GM18498 (cell line): ENCODE measurements around the gene MYMX.
A peak's percentile ranks its signal among the peaks of the same experiment; 100 is the strongest.

Experiments
- ATAC-seq: cut with Tn5 transposase; IDR thresholded peaks from one replicate; pipeline ENCODE4 v1.9.1; 2021; ENCODE audit warnings: mild to moderate bottlenecking, moderate library complexity; ENCODE audit not compliant: unreplicated experiment

The MYMX gene

GRCh38 chr6:44219053-44219814 lies 2.5 kb downstream of the MYMX start:
- peak; percentile 67 for ATAC-seq

- no peak for ATAC-seq
Observed at GRCh38 chr6:44219815-44220784, 3.4 kb downstream of the MYMX start.

- ATAC-seq = no peak
Observed at GRCh38 chr6:44220913-44221290, 4.2 kb downstream of the MYMX start.

GRCh38 chr6:44221291-44221960 lies 4.7 kb downstream of the MYMX start:
- ATAC-seq = peak; percentile 45

- ATAC-seq = no peak
Observed at GRCh38 chr6:44221961-44222335, 5.2 kb downstream of the MYMX start.

DNA sequence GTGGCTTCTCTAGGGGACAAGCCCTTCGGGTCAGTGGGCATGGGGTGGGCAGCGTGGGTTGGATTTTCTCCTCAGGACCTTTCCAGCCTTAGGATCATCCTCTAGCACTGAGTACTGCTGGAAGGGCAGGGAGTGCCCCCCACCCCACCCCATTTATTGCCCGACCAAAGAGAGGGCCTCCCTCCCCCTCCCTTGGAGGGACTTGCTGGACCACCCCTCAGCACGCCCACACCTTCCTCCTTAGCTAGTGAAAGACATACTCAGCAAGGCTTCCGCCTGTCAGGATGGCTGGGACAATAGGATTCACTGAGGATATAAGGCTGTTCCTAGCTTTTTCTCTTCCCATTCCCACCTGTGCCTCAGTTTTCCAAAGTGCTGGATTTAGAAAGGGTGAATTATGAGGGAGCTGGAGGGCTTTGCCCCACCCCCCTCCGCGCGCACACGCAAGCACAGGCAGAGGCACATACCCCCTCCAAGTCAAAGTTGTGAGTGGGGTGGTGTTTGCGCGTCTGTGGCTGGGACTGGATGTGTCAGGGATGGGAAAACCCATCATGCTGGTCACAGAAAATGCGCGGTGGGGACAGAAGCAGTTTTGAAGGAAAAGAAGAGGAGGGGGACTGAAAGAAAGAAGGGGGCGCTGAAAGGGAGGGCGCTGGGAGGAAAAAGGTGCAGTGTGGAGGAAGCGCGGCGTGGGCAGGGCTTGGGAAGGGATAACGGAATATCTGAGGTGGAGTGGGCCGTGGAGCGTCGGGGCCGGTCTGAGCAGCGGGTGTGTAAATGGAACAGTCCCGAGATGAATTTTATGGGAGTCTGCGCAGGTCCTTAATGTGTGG lies 6.0 kb downstream of the MYMX start:
- no peak for ATAC-seq

DNA sequence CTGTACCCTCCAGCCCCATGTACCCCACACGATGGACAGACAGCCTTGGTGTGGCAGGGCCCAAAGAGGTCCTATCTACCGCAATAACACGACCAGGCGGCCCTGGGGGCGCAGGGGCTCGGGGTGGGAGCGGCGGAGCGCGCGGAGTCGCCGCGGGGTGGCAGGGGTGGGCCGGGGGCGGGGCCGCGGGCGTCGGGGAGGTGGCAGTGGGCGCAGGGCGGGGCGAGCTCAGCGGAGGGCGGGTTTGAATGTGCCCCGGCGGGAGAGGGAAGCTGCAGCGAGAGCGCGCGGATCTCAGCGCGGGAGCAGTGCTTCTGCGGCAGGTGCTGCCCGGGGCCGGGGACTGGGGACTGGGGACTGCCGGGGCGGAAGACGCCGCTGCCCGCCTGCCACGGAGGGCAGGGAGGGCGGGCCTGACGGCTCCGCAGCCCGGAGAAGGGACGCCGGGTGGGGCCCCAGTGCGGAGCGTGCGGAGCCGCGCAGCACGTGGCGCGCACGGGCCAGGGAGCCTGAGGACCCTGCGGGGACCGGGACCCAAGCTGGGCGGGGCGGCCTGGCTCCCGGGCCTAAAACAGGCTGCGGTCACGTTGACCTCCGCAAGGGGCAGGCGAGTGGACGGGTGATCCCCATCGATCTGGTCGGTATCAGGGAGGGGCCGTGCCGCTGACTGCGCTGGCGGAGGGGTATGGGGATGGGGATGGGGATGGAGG lies 6.7 kb downstream of the MYMX start, which contains the start of gene SLC29A1:
Gene SLC29A1 (plus strand): TSS at position 277 of the 710 bp plus-strand sequence. CDS start 3,719 bp downstream, outside the sequence.
- ATAC-seq = peak; percentile 53

DNA sequence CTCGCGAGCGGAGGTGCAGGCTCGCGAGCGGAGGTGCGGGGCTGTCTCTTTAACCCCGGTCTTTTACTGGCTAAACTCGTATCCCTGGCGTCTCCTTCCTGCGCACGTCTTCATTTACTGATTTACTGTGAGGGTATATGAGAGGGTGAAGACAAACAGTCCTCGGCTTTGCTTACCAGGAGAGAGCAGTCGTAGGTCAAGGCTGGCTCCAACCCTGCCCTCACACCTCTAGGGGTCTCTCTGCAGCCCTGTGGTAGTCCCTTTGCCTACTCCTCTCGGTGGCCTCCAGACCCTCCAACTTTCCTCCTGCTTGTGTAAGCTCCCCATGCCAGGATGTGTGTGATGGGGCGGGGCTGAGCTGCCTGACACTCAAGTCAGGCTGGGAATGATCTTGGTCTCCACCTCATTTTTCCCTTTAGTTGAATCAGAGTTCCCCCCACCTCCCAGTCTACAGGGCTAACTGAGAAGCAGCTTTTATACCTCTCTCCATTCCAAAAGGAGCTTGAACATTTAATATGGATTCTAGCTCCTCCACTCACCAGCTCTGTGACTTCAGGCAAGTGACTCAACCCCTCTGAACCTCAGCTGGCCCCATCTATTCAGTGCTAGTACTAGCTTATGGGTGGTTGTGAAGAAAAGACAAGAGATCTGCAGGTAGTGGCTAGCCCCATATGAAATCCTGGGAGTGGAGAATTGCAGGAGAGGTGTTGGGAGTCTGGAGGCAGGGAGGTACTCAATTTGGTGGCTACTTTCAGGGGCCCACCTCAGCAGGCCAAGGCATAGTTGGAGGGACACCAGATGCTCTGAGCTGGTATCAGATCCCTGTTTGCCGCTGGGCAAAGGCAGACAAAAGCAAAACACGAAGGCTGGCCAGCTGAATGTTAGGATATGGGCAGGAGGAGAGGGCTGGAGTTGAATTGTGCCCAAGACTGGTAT lies 7.6 kb downstream of the MYMX start:
- ATAC-seq = no peak

GRCh38 chr6:44224965-44225305 lies 8.2 kb downstream of the MYMX start:
- no peak for ATAC-seq

- ATAC-seq = no peak
Observed at GRCh38 chr6:44225579-44226325, 9.0 kb downstream of the MYMX start.

GRCh38 chr6:44226368-44227147 lies 9.8 kb downstream of the MYMX start:
- no peak for ATAC-seq

- no peak for ATAC-seq
Observed at GRCh38 chr6:44227148-44227793, 10.5 kb downstream of the MYMX start.

GRCh38 chr6:44228031-44228430 lies 11.3 kb downstream of the MYMX start:
- no peak for ATAC-seq

- no peak for ATAC-seq
Observed at GRCh38 chr6:44228433-44228832, 11.7 kb downstream of the MYMX start.

- ATAC-seq = no peak
Observed at GRCh38 chr6:44228836-44229235, 12.1 kb downstream of the MYMX start.

DNA sequence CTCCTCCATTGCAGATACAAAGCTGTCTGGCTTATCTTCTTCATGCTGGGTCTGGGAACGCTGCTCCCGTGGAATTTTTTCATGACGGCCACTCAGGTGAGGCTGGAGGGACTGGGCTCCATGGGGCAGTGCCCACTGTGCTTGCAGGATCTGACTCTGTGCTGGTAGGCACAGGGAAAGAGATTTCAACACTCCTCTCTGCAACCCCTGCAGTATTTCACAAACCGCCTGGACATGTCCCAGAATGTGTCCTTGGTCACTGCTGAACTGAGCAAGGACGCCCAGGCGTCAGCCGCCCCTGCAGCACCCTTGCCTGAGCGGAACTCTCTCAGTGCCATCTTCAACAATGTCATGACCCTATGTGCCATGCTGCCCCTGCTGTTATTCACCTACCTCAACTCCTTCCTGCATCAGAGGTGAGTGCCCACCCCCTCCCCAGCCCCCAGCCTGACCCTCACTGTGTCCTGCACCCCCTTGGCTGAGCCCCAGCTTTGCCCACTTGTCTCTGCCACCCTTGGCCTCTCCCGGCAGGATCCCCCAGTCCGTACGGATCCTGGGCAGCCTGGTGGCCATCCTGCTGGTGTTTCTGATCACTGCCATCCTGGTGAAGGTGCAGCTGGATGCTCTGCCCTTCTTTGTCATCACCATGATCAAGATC lies 12.8 kb downstream of the MYMX start:
- ATAC-seq = no peak
